ENCODE results near the gene STRADB. TPM values are rescaled to one million over a fixed set of nuclear protein-coding genes. Genes with fewer than 3 reads are reported as not detected.
"Not testable (repeated sequence)": the region's sequence is repeated elsewhere in the genome, so short reads cannot be mapped to it uniquely, and the experiment has no call there.

Gene STRADB
- total RNA-seq, 1 donor from 2014 or later, result 18.1 TPM

- intact Hi-C loops (cut with micrococcal nuclease), result no loop called here
These were observed 13.0 kb downstream of the STRADB start for GRCh38 chr2:201464547-201464946.

GRCh38 chr2:201465524-201465971 lies 14.0 kb downstream of the STRADB start:
- intact Hi-C loops (cut with micrococcal nuclease), result no loop called here

DNA sequence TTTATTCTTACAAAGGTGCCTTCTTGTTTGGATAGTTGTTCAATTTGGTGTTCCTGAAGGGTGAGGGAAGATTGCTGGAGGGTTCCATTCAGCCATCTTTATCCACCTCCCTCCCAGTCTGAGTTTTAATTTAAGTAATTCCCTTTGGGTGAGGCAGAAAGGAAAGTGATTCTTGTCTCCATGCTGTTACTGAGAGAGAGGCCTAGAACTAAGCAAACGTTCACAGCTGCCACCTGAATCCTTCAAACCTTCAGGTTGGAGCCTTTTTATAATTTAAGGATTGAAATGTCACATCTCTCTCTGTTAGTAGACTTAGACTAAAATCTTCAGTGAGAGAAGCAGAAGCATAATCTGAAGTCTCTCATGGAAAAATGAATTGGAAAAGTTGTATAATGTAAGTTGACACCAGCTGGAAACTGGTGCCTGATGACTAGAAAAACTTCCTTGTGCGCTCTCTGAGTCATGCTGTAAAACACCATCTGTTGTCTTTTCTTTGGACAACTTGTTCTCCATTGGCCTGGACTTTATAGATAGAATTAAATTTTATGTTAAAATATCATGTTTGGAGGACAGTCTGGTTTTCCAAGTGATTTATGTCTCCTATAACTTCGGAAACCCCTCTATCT lies 14.6 kb downstream of the STRADB start:
- intact Hi-C loops (cut with micrococcal nuclease), result no loop called here

- intact Hi-C loops (cut with micrococcal nuclease), result no loop called here
These were observed 16.1 kb downstream of the STRADB start for GRCh38 chr2:201467666-201468065.

DNA sequence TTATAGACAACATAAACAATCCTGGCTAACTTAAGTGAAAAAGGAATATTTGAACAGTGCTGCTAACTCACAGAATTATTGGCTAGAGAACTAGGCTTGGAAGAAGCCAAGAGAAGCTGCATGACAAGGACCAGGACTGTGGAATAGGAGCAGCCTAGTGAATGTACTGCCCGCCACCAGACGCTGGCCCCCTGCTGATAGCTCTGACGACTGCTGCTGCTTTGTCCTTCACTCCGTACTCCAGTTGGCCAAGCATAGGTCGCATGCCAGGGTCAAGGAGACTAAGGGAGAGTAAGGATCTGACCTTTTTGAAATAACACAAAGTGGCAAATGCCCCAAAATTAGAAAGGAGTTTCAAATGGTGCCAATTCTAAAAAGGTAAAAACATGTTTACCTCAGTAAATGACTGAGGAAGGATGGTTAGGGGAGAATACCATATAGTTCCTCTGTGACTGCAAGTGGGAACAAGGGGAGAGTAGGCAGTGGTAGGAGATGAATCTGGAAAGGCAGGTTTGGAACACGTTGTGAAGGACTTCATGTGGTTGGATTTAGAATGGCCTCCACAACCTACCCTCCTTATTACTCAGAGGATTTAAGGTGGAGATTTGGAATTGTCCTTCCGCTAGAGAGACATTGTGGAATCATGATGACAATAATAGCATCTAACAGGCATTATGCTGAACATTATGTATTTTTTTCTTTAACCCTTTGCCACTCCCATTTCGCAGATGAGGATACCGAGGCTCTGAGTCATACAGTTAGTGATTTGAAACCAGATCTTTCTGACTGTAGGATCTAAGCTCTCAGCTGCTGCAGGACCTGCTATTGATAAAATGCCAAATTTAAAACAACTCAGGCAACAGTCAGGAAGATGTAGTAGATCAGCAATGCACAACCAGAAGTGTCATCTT lies 19.5 kb downstream of the STRADB start:
- intact Hi-C loops (cut with micrococcal nuclease), result no loop called here

- intact Hi-C loops (cut with micrococcal nuclease), result no loop called here
These were observed 20.3 kb downstream of the STRADB start for GRCh38 chr2:201471732-201472393.

- intact Hi-C loops (cut with micrococcal nuclease), result no loop called here
These were observed 20.9 kb downstream of the STRADB start for GRCh38 chr2:201472411-201472810.

DNA sequence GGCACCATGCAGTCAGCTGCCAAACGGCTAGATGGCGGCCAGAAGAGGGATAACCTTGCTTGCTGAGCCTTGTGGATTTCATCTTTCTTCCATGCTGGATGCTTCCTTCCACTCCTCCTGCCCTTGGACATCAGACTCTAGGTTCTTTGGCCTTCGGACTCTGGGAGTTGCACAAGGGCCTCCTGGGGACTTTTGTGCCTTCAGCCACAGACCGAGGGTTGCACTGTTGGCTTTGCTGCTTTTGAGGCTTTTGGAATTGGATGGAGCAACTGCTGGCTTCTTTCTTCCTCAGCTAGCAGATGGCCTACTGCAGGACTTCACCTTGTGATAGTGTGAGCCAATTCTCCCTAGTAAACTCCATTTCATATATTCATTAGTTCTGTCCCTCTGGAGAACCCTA lies 31.0 kb downstream of the STRADB start:
- intact Hi-C loops (cut with micrococcal nuclease), result no loop called here

DNA sequence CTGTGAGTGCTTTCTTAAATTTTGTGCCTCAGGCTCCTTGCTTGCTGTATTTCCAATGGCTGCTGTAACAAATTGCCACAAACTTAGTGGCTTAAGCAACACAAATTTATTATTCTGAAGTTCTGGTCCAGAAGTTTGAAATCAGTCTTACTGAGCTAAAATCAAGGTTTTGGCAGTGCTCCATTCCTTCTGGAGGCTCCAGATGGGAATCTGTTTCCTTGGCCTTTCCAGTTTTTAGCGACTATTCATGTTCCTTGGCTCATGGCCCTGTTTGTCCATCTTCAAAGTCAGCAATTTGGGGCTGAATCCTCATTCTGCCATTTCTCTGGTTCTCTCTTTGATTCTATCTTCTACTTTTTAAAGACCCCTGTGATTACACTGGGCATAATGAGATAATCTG lies 31.8 kb downstream of the STRADB start:
- intact Hi-C loops (cut with micrococcal nuclease), result no loop called here

- intact Hi-C loops (cut with micrococcal nuclease), result not testable (repeated sequence)
These were observed 32.2 kb downstream of the STRADB start for GRCh38 chr2:201483758-201484157.

DNA sequence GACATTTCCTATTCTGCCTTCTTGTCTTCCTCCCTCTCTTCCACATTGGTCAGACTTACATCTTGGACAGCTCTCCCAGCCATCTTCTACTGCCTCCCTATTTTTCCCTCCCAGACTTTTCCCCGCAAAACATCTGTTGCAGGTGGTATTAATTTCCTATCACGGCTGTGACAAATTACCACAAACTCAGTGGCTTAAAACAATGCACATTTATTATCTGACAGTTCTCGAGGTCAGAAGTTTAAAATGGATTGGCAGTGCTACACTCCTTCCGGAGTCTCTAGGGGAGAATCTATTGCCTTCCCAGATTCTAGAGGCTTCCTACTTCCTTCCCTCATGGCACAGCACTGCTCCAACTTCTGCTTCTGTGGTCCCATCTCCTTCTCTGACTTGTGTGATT lies 33.3 kb downstream of the STRADB start:
- intact Hi-C loops (cut with micrococcal nuclease), result no loop called here

DNA sequence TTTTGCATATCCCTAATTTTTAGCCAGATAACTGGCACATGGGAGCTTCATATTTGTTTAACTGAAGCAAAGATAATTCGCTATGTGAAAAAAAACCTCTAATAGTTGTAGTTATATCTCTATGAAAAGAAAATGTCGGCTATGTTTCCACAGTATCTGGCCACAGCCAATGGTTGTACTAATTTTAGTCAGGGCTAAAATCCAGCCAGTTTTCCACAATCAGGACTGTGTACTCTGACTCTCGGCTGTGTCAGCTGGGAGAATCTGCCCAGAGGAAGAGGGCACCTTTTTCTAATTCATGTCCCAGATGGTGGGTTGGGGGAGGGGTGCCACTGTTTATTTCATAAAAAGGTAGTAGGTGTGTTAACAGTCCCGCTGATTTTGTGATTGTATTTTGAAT lies 38.8 kb downstream of the STRADB start:
- intact Hi-C loops (cut with micrococcal nuclease), result no loop called here

GRCh38 chr2:201496785-201497184 lies 45.2 kb downstream of the STRADB start:
- intact Hi-C loops (cut with micrococcal nuclease), result no loop called here

DNA sequence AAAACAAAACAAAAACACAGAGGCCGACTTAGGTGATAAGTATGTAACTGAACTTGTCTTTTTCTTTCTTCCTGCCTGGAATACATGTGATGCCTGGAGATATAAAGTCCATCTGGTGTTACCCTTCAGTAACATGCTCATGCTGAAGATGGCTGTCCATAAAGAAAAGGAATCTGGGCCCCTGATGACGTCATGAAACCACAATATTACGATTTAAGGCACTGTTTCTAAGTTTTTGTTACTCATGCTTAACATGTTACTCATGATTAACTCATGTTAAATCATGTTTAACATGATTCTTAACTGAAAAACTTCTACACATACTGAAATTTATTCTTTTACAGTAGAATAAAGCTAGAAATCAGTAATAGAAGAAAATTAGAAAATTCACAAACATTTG lies 49.0 kb downstream of the STRADB start:
- intact Hi-C loops (cut with micrococcal nuclease), result no loop called here

DNA sequence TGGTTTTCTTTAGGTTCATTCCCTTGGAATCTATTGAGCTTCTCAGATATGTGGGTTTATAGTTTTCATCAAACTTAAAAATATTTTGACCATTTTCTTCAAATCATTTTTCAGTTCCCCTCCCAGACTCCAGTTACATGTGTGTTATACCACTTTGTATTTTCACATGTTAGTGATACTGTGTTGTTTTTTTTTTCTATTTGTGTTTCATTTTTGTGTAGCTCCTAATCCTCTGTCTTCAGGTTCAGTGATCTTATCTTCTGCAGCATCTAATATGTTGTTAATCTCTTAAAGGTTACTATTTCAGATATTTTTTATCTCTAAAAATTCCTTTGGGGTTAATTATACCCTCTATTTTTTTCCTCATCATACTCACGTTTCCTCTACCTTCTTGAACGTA lies 51.2 kb downstream of the STRADB start:
- intact Hi-C loops (cut with micrococcal nuclease), result no loop called here

DNA sequence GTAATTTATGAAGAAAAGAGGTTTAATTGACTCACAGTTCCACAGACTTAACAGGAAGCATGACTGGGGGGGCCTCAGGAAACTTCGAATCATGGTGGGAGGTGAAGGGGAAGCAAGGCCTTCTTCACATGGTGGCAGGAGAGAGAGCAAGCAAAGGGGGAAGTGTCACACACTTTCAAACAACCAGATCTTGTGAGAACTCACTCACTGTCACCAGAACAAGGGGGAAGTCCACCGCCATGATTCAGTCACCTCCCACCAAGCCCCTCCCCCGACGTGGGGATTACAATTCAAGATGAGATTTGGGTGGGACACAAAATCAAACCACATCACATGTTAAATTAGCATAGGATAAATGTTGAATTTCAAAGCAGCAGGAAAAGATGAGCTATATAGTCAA lies 56.2 kb downstream of the STRADB start:
- intact Hi-C loops (cut with micrococcal nuclease), result no loop called here

- intact Hi-C loops (cut with micrococcal nuclease), result no loop called here
These were observed 61.7 kb downstream of the STRADB start for GRCh38 chr2:201513271-201513670.

DNA sequence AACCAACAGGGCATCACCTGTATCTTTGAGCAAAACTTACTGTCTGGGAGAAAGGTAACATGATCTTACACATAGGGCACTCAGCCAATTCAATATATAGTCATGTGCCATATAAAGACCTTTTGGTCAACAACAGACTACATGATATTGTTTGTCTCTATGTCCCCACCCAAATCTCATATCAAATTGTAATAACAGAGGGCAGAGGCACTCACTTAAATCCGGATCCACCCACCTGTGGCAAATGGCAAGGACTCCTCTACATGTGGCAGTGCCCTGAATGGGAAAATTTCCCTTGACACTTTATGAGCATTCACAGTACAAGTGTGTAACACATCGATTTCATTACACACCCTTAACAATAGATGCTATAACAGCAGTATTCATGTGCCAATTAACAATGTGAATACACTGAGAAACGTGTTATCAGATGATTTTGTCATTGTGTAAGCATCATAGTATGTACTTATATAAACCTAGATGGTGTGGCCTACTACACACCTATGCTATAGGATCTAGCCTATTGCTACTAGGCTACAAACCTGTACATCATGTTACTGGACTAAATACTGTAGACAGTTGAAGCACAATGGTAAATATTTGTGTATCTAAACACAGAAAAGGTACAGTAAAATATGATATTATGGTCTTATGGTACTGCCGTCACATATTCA lies 64.2 kb downstream of the STRADB start:
- intact Hi-C loops (cut with micrococcal nuclease), result no loop called here

GRCh38 chr2:201517094-201517493 lies 65.6 kb downstream of the STRADB start:
- intact Hi-C loops (cut with micrococcal nuclease), result no loop called here

DNA sequence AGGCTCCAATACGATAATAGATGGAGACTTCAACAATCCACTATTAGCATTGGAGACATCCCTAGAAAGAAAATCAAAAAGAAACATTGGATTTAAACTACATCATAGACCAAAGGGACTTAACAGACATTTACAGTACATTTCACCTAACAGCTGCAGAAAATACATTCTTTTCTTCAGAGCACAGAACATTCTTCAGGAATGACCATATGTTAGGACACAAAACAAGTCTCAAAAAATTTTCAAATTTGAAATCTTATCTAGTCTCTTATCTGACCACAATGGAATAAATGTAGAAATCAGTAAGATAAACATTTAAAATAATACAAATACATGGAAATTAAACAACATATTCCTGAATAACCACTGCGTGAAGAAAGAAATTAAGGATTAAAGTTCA lies 68.7 kb downstream of the STRADB start:
- intact Hi-C loops (cut with micrococcal nuclease), result no loop called here

DNA sequence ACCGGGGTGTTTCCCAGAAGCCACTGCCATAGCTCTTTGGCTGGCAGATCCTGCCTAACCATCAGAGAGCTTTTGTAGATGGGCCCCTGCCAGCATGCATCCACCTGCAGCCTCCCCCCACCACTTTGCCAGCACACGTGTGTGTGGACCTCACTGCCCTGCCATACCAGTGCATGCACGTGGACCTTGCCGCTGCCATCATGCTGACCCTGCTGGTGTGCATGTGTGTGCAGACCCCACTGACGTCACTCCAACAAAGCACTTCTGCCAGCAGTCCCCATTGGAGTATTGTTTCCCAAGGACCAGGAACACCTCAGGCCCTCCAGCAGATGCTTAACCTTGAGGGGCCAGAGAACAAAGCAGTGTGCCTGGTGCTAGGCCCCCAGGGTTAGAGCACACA lies 71.4 kb downstream of the STRADB start:
- intact Hi-C loops (cut with micrococcal nuclease), result no loop called here

GRCh38 chr2:201523506-201523905 lies 72.0 kb downstream of the STRADB start:
- intact Hi-C loops (cut with micrococcal nuclease), result no loop called here
